Measurements from ENCODE around the gene RPGR.

- TF ChIP-seq JUNB (IDR thresholded peaks at IDR 0.05; ENCODE audit: unreplicated experiment) (no peak), REST (IDR thresholded peaks at IDR 0.05; ENCODE audit: unreplicated experiment) (no peak), CTCF (conservative IDR thresholded peaks at IDR 0.05; ENCODE audit: low read depth in 2 of 2) (no peak), POLR2AphosphoS5 (IDR thresholded peaks at IDR 0.05; ENCODE audit: low read depth) (no peak), ZNF462 (CRISPR knock-in tag; IDR thresholded peaks at IDR 0.05) (no peak)
These were observed 95.1 kb downstream of the RPGR start for GRCh38 chrX:38232079-38232686.
